ENCODE measurements around the gene SEC31B.

The SEC31B gene

DNA sequence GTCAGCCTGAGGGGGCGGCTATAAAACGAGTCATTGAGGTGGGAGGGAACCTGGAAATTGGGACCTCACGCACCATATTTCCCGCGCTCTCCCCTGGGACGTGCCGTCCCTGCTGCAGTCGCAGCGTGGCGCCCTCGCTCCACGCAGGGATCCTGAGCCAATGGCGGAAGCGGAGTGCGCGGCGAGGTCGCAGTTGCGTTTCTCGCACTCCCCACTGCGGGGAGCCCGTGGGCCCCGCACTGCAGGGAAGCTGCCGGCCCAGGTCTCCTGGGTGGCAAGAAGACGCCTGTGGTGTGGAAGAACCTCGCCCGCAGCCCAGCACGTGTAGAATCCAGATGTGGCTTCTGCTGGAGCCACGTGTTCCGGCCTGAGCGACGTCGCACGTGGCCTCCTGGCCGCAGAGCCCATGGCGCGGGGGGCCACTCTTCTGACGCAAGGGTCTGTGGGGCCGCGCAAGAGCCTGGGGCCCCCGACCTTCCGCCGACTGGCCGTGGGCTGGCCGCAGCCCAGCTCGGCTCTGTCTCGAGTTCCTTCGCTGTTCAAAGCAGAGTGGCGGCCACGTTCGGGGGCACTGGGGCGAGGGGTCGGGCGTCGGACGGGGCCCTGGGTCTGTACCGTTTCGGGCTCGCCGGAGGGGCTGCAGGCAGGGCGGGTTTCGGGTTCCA, 42.5 kb upstream of the SEC31B start (continued):
- TF ChIP-seq, protein P1, sequence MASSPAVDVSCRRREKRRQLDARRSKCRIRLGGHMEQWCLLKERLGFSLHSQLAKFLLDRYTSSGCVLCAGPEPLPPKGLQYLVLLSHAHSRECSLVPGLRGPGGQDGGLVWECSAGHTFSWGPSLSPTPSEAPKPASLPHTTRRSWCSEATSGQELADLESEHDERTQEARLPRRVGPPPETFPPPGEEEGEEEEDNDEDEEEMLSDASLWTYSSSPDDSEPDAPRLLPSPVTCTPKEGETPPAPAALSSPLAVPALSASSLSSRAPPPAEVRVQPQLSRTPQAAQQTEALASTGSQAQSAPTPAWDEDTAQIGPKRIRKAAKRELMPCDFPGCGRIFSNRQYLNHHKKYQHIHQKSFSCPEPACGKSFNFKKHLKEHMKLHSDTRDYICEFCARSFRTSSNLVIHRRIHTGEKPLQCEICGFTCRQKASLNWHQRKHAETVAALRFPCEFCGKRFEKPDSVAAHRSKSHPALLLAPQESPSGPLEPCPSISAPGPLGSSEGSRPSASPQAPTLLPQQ (tag by site-specific recombination; IDR thresholded peaks at IDR 0.05): peak; percentile 79
- TF ChIP-seq YY1 (tag by site-specific recombination; IDR thresholded peaks at IDR 0.05): peak; percentile 85
- TF ChIP-seq, protein P2, sequence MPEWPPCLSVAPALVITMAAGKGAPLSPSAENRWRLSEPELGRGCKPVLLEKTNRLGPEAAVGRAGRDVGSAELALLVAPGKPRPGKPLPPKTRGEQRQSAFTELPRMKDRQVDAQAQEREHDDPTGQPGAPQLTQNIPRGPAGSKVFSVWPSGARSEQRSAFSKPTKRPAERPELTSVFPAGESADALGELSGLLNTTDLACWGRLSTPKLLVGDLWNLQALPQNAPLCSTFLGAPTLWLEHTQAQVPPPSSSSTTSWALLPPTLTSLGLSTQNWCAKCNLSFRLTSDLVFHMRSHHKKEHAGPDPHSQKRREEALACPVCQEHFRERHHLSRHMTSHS (tag by site-specific recombination; IDR thresholded peaks at IDR 0.05): no peak
- no peak for TF ChIP-seq HOXC10 (CRISPR knock-in tag; IDR thresholded peaks at IDR 0.05)
- no peak for TF ChIP-seq ZNF521 (tag by site-specific recombination; IDR thresholded peaks at IDR 0.05)
- no peak for TF ChIP-seq TCF7L2 (IDR thresholded peaks at IDR 0.05; ENCODE audit: borderline replicate concordance, low read depth, low read length)
- TF ChIP-seq ZNF629 (tag by site-specific recombination; IDR thresholded peaks at IDR 0.05): no peak
- TF ChIP-seq ZNF248 (tag by site-specific recombination; IDR thresholded peaks at IDR 0.05): no peak
- no peak for TF ChIP-seq ZNF707 (tag by site-specific recombination; IDR thresholded peaks at IDR 0.05)
- TF ChIP-seq ZNF112 (tag by site-specific recombination; IDR thresholded peaks at IDR 0.05): no peak
- peak; percentile 71; the same call in 1 of the 2 replicates for TF ChIP-seq ZFP69B (tag by site-specific recombination; IDR thresholded peaks at IDR 0.05)
- TF ChIP-seq, protein P3, sequence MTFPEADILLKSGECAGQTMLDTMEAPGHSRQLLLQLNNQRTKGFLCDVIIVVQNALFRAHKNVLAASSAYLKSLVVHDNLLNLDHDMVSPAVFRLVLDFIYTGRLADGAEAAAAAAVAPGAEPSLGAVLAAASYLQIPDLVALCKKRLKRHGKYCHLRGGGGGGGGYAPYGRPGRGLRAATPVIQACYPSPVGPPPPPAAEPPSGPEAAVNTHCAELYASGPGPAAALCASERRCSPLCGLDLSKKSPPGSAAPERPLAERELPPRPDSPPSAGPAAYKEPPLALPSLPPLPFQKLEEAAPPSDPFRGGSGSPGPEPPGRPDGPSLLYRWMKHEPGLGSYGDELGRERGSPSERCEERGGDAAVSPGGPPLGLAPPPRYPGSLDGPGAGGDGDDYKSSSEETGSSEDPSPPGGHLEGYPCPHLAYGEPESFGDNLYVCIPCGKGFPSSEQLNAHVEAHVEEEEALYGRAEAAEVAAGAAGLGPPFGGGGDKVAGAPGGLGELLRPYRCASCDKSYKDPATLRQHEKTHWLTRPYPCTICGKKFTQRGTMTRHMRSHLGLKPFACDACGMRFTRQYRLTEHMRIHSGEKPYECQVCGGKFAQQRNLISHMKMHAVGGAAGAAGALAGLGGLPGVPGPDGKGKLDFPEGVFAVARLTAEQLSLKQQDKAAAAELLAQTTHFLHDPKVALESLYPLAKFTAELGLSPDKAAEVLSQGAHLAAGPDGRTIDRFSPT (tag by site-specific recombination; IDR thresholded peaks at IDR 0.05): no peak
- TF ChIP-seq, protein P4, sequence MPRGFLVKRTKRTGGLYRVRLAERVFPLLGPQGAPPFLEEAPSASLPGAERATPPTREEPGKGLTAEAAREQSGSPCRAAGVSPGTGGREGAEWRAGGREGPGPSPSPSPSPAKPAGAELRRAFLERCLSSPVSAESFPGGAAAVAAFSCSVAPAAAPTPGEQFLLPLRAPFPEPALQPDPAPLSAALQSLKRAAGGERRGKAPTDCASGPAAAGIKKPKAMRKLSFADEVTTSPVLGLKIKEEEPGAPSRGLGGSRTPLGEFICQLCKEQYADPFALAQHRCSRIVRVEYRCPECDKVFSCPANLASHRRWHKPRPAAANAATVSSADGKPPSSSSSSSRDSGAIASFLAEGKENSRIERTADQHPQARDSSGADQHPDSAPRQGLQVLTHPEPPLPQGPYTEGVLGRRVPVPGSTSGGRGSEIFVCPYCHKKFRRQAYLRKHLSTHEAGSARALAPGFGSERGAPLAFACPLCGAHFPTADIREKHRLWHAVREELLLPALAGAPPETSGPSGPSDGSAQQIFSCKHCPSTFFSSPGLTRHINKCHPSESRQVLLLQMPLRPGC (tag by site-specific recombination; IDR thresholded peaks at IDR 0.05): no peak
- peak; percentile 19; the same call in 1 of the 2 replicates for TF ChIP-seq ZNF335 (tag by site-specific recombination; conservative IDR thresholded peaks at IDR 0.05)
- no peak for TF ChIP-seq ZNF133 (tag by site-specific recombination; IDR thresholded peaks at IDR 0.05)
- TF ChIP-seq ZNF423 (tag by site-specific recombination; IDR thresholded peaks at IDR 0.05): peak; percentile 95
- no peak for TF ChIP-seq ZNF529 (tag by site-specific recombination; IDR thresholded peaks at IDR 0.05; ENCODE audit: insufficient replicate concordance)
- TF ChIP-seq, protein P5, sequence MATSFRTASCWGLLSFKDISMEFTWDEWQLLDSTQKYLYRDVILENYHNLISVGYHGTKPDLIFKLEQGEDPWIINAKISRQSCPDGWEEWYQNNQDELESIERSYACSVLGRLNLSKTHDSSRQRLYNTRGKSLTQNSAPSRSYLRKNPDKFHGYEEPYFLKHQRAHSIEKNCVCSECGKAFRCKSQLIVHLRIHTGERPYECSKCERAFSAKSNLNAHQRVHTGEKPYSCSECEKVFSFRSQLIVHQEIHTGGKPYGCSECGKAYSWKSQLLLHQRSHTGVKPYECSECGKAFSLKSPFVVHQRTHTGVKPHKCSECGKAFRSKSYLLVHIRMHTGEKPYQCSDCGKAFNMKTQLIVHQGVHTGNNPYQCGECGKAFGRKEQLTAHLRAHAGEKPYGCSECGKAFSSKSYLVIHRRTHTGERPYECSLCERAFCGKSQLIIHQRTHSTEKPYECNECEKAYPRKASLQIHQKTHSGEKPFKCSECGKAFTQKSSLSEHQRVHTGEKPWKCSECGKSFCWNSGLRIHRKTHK (tag by site-specific recombination; IDR thresholded peaks at IDR 0.05): no peak
- TF ChIP-seq, protein P6, sequence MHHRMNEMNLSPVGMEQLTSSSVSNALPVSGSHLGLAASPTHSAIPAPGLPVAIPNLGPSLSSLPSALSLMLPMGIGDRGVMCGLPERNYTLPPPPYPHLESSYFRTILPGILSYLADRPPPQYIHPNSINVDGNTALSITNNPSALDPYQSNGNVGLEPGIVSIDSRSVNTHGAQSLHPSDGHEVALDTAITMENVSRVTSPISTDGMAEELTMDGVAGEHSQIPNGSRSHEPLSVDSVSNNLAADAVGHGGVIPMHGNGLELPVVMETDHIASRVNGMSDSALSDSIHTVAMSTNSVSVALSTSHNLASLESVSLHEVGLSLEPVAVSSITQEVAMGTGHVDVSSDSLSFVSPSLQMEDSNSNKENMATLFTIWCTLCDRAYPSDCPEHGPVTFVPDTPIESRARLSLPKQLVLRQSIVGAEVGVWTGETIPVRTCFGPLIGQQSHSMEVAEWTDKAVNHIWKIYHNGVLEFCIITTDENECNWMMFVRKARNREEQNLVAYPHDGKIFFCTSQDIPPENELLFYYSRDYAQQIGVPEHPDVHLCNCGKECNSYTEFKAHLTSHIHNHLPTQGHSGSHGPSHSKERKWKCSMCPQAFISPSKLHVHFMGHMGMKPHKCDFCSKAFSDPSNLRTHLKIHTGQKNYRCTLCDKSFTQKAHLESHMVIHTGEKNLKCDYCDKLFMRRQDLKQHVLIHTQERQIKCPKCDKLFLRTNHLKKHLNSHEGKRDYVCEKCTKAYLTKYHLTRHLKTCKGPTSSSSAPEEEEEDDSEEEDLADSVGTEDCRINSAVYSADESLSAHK (tag by site-specific recombination; IDR thresholded peaks at IDR 0.05): no peak
- no peak for TF ChIP-seq ZNF223 (tag by site-specific recombination; IDR thresholded peaks at IDR 0.05)
- no peak for TF ChIP-seq BCL11A (tag by site-specific recombination; IDR thresholded peaks at IDR 0.05; ENCODE audit: low read depth)
- TF ChIP-seq ZNF549 (tag by site-specific recombination; IDR thresholded peaks at IDR 0.05): no peak
- TF ChIP-seq, protein P7, sequence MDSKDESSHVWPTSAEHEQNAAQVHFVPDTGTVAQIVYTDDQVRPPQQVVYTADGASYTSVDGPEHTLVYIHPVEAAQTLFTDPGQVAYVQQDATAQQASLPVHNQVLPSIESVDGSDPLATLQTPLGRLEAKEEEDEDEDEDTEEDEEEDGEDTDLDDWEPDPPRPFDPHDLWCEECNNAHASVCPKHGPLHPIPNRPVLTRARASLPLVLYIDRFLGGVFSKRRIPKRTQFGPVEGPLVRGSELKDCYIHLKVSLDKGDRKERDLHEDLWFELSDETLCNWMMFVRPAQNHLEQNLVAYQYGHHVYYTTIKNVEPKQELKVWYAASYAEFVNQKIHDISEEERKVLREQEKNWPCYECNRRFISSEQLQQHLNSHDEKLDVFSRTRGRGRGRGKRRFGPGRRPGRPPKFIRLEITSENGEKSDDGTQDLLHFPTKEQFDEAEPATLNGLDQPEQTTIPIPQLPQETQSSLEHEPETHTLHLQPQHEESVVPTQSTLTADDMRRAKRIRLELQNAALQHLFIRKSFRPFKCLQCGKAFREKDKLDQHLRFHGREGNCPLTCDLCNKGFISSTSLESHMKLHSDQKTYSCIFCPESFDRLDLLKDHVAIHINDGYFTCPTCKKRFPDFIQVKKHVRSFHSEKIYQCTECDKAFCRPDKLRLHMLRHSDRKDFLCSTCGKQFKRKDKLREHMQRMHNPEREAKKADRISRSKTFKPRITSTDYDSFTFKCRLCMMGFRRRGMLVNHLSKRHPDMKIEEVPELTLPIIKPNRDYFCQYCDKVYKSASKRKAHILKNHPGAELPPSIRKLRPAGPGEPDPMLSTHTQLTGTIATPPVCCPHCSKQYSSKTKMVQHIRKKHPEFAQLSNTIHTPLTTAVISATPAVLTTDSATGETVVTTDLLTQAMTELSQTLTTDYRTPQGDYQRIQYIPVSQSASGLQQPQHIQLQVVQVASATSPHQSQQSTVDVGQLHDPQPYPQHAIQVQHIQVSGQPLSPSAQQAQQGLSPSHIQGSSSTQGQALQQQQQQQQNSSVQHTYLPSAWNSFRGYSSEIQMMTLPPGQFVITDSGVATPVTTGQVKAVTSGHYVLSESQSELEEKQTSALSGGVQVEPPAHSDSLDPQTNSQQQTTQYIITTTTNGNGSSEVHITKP (tag by site-specific recombination; IDR thresholded peaks at IDR 0.05): no peak
- no peak for TF ChIP-seq ZNF830 (tag by site-specific recombination; IDR thresholded peaks at IDR 0.05; ENCODE audit: low read depth)
- no peak for TF ChIP-seq ZNF837 (tag by site-specific recombination; IDR thresholded peaks at IDR 0.05)
- TF ChIP-seq ZNF10 (tag by site-specific recombination; IDR thresholded peaks at IDR 0.05): no peak
- no peak for TF ChIP-seq RBAK (tag by site-specific recombination; IDR thresholded peaks at IDR 0.05)

All from HEK293 (cell line).